LHCN-M2 (cell line): ENCODE results near the gene IQCE. TPM values are rescaled to one million over a fixed set of nuclear protein-coding genes. Genes with fewer than 3 reads are reported as not detected.
"Not testable (repeated sequence)": the region's sequence is repeated elsewhere in the genome, so short reads cannot be mapped to it uniquely, and the experiment has no call there.

Source experiments
- DNase-seq: peaks from one replicate; pipeline ENCODE4 v3.0.0-alpha.2; 2012; ENCODE audit warnings: low read depth
- total RNA-seq: library from RNA; depleted of rRNA; stranded (reverse); fragments of >200 nt; gene quantifications from 2 replicates; pipeline ENCODE4 v1.2.3, GENCODE V29; 2014

Gene IQCE
- total RNA-seq, 1 experiment from 2014 or later = 15.3 TPM

DNA sequence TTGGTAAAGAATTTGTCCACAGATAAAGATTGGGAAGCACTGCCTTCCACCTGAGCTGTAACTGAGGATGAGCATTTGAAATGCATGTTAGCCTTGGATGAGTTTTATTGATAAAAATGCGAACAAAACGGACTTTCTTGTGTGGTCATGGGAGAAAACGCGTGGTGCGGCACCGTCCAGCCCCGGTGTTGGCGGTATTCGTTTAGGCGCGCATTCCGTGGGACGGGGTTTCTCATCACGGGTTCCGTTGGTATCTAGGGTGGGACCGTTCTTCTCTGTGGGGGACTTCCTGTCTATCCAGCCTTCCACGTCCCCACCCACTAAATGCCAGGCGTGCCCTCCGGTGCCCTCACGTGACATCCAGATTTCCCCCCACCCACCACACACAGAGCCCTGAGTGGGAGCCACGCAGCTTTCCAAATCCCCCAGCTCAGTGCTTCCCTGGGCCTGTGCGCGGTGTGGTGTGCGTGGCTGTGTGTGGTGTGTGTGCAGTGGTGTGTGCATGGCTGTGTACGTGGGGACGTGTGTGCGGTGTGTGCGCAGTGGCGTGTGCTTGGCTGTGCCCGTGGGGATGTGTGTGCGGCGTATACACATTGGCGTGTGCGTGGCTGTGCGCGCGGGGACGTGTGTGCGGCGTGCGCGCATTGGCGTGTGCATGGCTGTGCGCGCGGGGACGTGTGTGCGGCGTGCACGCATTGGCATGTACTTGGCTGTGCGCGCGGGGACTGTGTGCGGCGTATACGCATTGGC, 18.1 kb downstream of the IQCE start:
- DNase-seq = no peak

DNA sequence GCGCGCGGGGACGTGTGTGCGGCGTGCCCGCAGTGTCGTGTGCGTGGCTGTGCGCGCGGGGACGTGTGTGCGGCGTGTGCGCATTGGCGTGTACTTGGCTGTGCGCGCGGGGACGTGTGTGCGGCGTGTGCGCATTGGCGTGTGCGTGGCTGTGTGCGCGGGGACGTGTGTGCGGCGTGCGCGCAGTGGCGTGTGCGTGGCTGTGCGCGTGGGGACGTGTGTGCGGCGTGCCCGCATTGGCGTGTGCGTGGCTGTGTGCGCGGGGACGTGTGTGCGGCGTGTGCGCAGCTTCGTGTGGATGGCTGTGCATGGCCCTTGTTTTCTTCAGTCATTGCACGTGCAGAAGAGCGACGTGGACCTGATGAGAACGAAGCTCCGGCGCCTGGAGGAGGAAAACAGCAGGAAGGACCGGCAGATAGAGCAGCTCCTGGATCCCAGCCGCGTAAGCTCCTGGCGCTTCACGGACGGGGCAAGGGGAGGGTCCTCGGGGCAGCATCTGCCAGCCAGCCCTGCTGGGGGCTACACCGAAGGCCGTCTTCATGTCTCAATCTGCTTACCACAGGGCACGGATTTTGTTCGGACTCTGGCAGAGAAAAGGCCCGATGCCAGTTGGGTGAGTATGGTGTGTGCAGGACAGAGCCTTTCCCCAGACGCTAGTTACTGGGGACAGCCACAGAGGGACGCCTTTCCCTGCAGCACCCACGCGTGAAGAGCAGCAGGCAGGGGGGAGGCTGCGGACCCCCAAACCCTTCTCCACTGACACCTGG, 19.3 kb downstream of the IQCE start:
- no peak for DNase-seq

DNA sequence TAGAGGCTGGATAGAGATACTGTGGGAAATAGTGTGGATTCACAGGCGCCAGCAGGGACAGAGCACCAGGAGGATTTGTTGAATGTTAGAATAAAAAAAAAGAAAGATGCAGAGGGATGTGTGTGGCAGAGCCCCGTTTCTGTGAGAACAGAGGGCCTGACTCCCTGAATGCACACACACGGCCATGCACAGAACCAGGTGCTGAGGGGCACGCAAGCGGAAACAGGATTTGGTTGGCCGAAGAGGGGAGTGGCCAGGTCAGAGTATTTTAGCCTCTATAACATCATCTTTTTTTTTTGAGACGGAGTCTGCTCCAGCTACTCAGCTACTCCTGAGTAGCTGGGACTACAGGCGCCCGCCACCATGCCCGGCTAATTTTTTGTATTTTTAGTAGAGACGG, 21.9 kb downstream of the IQCE start:
- no peak for DNase-seq

DNA sequence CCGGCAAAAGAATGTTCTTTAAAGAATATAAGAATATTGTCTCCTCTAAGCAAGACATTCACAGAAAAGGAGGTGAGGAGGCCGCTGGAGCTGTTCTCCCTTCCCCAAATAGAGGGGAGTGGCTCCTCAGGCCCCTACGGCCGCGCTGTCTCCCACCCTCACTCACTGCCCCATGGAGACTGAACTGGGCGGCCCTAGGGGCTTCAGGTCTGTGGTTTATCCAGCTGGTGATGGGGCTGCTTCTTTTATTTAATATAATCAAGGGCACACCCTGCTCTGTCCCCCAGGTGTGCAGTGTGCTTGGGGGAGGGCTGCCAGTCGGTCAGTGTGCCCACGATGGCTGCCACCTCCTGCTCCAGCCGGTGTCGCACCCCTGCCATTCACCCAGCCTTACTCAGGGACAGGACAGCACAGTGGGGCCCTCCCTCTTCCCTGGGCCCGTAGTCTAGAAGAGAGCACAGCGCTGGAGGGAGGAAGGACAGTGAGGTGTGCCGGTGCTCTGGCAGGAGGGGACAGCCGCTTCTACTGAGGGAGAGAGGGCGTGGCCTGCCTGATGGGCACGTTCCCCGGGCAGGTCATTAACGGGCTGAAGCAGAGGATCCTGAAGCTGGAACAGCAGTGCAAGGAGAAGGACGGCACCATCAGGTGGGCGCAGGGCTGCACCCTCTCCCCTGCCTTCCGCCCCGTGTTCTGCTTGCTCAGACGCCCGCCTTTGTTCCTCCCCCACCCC, 23.4 kb downstream of the IQCE start:
- DNase-seq = no peak

DNA sequence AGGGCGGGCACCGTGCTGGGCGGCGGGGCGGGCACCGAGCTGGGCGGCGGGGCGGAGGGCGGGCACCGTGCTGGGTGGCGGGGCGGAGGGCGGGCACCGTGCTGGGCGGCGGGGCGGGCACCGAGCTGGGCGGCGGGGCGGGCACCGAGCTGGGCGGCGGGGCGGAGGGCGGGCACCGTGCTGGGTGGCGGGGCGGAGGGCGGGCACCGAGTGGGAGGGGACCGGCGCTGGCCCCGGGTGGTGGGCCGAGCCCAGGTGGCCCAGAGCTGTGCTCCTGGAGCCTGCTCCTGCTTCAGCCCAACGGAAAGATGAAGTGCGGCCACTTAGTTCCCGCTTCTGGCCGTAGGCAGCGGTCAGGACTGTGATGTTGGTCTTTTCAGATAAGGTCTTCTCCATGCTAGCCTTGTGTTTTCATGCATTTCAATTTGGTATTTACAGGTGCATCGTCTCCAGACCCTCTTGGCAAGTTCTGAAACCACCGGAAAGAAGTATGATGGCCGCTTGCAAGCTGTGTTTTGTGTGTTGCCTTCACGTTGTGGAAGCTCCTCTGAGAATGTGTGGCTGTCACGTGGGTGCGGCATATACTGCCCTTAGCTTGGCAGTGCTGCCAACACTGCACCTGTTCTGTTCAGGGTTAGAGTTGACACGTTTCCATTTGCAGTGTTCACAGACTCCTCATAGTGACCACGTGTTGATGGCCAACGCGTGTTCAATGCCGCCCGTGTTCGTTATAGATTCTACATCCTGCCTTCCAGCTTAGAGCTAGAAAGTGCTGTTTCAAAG, 25.2 kb downstream of the IQCE start:
- DNase-seq = no peak

DNA sequence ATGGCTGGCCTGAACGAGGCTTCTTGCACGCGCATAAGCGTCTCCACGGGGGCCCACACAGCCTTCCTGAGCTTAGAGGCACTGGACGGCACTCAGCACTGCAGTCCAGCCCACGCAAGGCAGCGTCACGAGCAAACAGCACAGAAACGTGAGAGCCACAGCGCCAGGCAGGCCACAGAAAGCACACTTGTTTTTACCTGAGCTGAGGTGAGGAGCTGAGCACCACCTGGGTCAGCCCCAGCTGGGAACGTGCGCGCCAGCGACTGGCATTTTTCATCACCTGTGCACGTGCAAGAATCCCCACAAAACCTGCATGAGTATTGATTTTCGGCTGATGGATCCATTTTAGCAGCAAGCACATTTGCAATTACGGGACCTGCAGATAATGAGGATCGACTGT, 26.7 kb downstream of the IQCE start:
- no peak for DNase-seq

DNA sequence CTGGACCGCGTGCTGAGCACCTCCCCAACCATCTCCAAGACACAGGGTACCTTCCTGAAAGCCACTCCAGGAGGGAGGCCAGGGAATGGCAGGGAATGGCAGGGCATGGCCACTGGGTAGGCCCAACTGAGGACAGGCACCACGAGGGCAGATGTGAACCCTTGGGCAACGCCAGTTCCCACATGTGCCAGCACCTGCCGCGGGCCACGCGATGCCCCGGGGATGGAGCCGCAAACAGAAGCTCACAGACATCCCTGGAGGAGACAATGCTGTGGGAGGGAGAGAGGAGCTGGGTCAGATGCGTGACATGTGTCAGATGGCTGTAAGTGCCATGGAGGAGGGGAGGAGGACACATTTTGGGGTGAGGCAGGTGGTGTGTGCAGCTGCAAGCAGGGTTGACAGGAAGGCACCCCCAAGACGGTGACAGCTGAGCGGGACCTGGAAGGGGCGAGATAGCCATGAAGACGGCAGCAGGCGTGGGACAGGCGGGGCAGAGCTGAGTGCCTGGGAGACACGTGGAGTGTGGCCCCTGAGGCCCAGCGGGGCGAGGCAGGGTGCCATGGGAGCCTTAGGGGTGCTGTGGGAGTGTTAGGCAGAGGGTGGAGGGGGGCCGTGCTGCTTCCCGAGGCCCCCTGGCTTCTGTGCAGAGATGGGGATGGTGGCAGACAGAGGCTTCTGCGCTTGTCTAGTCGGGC, 27.7 kb downstream of the IQCE start:
- DNase-seq = no peak

DNA sequence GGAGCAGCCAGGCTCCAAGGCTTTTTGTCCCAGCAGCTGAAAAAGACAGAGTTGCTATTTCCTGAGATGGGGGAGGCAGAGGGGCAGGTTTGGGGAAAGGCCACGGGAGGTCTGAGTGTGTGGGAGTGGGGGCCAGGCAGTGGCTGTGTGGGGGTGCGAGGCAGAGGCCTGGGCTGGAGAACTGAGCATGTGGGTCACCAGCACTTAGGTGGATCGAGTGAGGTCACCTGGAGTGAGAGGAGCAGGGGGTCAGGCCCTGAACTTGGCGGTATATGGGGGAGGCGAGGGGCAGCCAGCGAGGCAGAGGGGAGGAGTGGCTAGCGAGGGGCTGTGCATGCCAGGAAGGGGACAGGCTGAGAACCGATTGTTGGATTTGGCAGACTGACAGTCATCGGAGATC, 28.4 kb downstream of the IQCE start:
- no peak for DNase-seq

DNA sequence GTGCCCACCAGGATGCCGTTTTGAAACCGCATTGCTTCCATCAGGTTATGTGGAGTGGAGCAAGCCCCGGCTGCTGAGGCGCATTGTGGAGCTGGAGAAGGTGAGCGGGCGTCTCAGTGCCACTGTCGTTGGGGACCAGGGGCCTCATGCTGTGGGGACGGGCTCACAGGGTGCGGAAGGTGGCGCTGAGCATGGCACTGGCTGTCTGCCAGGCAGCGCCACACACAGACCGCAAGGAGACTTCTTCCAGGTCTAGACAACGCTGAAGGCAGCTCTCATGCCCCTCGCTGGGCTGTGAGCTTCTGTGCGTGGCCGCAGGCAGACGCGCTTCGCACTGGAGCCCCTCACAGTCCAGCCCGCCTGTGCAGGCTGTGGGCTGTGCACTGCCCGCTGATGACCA, 29.0 kb downstream of the IQCE start:
- no peak for DNase-seq

DNA sequence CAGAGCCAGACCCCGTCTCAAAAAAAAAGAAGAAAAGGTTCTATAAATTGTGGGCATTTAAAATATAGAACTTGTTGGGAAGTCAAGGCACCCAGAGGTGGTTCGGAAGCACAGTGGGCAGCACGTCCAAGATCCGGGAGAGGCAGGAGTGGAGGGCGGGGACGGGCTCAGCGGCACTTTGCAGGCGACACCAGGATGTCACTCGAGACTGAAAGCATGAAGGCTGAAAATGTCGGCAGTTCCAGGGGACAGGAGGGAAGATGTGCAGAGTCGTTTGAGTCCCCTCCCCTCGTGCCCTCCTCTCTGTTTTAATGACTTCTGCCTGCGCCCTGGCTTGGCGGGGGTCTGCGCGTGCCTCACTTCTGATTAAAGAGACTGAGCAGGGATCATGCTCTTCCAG, 30.6 kb downstream of the IQCE start:
- DNase-seq = no peak

DNA sequence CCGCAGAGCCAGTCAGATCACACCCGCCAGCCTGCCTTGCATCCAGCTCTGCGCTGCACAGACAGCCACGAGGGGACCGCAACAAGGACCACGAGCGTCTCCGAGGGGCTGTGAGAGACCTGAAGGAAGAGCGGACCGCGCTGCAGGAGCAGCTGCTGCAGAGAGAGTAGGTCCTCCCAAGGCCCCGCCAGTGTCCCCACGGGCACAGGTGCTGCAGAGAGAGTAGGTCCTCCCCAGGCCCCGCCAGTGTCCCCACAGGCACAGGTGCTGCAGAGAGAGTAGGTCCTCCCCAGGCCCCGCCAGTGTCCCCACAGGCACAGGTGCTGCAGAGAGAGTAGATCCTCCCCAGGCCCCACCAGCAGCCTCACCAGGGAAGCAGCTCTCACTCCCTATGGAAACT, 31.2 kb downstream of the IQCE start:
- not testable (repeated sequence) for DNase-seq

DNA sequence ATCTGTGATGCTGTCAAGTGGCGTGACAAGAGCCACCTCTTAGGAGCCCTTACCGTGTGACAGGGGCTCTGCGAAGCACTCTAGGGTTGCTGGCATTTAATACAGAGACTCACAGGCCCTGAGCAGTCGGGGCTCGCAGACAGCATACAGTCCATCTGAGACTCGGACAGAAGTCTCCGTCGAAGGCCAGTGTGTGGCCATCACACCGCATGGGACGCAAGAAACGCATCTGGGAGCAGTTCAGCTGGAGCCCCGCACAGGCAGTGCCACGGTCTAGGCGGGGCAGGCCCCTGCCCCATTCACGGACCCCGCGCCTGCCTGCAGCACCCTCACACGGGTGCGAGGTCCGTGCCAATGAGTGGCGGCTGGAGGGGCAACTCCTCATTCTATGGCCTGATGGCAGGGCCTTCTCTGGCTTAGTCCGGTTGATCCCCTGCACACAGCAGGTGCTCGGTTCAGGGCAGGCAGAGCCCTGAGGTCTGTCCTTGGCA, 33.6 kb downstream of the IQCE start:
- DNase-seq = no peak

DNA sequence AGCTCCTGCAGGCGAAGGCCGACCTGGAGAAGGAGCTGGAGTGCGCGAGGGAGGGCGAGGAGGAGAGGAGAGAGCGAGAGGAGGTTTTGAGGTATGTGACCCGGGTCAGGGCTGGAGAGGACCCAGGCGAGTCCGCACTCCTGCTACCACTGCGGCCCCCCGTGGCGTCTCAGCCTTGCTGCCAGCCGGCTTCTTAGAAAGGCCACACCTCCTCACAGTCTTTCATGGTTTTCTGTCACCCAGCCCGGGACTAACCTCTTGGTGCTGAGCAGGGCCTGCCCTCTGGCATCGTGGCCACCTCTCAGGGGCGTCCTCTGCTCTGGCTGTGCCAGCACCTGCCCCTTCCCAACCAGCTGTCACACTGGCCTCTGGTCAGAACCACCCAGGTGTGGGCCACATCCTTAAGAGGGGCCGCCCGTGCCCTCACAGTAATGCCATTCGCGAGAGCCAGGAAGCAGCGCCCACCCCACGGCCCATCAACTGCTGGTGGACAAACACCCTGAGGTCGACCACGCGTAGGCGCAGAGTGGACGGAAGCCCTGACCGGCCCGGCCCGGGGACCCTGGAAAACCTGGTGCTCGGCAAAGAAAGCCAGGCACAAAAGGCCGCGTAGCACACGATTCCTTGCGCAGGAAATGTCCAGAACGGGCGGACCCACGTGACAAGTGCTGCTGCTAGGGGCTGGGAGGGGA, 34.4 kb downstream of the IQCE start:
- no peak for DNase-seq

DNA sequence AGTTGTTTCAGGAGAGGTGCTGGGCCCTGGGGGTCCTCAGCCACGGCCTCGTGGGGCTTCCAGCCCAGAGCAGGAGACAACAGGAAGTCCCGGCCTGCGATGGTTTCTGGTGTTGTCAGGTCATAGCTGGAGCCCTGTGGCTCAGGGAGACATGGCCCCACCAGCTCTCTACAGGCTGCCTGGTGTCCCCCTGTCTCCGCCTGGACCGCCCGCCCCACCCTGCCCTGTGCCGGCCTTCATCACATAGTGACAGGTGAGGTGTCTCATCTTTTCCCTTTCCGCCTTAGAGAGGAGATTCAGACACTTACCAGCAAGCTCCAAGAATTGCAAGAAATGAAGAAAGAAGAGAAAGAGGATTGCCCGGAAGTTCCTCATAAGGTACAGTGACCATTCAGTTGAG, 35.8 kb downstream of the IQCE start:
- no peak for DNase-seq

DNA sequence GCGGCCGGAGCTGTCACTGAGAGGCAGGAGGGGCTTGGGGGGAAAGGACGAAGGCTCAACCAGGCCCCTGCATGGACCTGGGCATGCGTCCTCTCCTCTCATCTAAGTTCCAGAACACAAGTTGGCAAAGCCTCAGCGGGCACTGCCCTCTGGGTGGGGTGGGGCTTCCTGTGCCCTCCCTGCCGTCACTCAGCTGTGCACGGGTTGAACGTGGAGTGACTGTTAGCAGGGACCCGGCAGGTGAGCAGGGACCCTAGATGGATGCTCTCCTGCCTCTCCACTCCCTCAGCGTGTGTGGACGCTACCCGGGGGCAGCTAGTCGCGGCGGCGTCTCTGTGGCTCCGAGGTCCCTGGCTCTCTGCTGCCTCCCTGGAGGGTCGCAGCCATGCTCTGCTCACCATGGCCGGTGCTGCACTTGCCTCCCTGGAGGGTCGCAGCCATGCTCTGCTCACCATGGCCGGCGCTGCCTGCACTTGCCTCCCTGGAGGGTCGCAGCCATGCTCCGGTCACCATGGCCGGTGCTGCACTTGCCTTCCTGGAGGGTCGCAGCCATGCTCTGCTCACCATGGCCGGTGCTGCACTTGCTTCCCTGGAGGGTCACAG, 36.6 kb downstream of the IQCE start:
- no peak for DNase-seq

DNA sequence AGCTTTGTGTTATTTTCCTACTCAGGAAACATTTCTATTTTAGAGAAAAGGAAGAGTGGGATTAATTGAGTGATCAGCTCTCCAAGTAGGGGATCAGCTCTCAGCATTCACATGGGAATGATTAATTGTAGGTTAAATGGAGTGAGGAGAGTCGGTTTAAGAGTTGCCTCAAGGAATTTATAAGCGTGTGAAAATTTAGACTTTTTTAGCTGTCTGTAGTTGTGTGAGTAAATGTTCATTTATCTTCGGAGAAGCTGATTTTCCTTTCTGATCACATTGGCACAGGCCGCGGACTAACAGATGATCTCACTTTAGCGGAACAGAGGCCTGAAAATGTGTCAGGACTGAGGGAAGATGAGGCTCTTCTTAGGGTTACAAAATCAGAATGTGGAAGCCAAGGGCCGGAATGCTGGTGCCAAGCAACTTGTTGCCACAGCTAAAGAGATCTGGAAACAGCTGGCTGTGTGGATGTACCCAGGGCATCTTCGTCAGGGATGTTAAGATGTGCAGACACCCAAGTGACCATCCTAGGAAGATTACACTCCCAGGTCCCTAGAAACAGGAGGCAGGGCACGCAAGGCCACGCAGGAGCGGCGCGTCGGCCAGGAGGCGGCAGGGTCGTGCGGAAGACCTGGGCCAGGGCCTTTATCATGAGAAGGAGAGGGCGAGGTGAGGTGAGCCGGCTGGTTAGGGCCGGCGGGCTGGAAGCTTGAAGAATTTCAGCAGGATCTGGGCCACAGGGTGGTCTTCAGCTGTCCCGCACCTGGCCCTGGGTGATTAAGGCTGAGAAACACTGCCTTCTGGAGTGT, 37.9 kb downstream of the IQCE start:
- no peak for DNase-seq

DNA sequence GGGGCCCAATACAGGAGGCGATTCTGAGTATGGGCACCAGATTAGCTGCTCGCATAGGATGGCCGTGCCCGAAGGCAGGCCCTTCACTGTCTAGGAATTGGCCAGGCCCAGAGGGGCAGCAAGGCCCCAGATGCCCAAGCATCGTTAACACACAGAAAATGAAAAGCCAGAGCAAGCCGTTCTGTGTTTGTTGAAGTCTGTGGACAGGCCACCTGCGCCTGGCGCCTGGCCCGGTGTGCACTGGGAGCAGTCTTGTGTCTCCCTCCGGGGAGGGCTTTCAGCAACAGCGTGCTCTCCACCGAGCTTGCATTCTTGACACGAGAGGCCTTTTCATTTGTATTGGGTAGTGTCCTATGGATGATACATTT, 38.5 kb downstream of the IQCE start:
- DNase-seq = no peak

DNA sequence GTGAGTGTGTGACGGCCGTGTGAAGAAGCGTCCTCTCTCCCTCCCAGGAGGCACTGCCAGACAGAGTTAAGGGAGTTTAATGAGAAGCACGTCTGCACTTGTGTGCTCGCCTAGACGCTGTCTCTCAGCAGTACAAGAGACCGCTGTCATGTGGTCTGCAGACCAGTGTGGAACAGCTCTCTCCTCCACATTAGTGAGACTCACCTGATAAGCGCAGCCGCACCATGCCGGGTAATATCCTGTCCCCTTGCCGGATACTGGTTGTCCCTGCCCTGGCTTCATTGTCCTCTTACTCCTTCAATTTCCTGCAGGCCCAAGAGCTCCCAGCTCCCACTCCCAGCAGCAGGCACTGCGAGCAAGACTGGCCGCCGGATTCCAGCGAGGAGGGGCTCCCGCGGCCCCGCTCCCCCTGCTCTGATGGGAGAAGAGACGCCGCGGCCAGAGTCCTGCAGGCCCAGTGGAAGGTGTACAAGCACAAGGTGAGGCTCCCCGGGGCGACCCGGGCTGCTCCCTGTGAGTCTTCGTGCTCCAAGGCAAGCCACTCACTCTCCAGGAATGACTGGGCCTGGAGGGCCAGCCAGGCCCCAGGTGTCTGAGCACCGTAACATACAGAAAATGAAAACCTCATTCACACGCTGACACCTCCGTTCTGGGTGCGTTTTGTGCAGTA, 39.5 kb downstream of the IQCE start:
- no peak for DNase-seq

DNA sequence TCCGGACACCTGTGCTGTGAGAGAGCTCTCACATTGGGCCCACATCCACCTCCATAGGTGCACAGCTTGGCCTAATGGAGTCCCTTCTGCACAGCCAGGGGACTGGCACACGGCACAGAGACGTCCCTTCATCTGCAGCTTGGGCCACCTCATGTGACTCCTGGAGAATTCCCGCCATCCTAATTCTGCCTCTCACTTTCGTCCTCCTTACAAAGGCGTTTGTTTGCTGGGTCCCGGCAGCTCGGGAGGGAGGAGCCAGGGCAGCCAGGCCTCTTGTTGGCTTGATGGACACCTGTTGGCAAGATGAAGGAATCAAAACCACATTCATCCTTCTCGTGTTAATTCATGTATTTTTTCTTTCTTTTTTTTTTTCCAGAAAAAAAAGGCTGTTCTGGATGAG, 42.3 kb downstream of the IQCE start:
- no peak for DNase-seq
